GM12878 (cell line): ENCODE measurements around the gene AP3S1. TPM values are rescaled to one million over a fixed set of nuclear protein-coding genes. Genes with fewer than 3 reads are reported as not detected.

ENCODE experiments used
- ATAC-seq: fragments of 200-7000 bp; cut with Tn5 transposase; 3 replicates; pipeline ENCODE4 v1.9.1; 2020; ENCODE audit warnings: mild to moderate bottlenecking, moderate library complexity
- BruUV-seq: library from RNA; stranded (reverse); fragments of 400-500 nt; replicated peaks from 2 replicates; lab custom pipeline; 2021; lab: Mats Ljungman, UMichigan
- CTCF ChIA-PET: fragments of 300-600 bp; sonication (Branson Sonifier 250); formaldehyde crosslinking; extraction: SDS; loops from one replicate; lab custom pipeline; 2021; ENCODE audit warnings: inconsistent platforms; lab: Yijun Ruan, JAX
- POLR2A ChIA-PET: fragments of 350-600 bp; formaldehyde crosslinking; extraction: SDS; loops from one replicate; lab custom pipeline; 2021; ENCODE audit warnings: inconsistent platforms; lab: Charles Lee
- RAD21 ChIA-PET: fragments of 300-600 bp; sonication (Branson Sonifier 250); formaldehyde crosslinking; loops from one replicate; lab custom pipeline; 2023; ENCODE audit warnings: antibody characterized with exemption; ENCODE audit not compliant: unreplicated experiment; lab: Charles Lee
- SMC1A ChIA-PET: fragments of 300-600 bp; sonication (Branson Sonifier 250); formaldehyde crosslinking; loops from one replicate; lab custom pipeline; 2023; ENCODE audit not compliant: unreplicated experiment, uncharacterized antibody; lab: Charles Lee
- DNase-seq: peaks from one replicate; pipeline ENCODE4 v3.0.0-alpha.2; 2011; ENCODE audit warnings: low read depth, low spot score
- FAIRE-seq: peaks from 3 replicates; lab custom pipeline; 2011; peaks lifted over from hg19 to GRCh38; lab: Jason Lieb, UNC
- H2AFZ ChIP-seq: 2 replicates; pipeline ENCODE4 v1.6.0; 2011; ENCODE audit warnings: low read depth, low read length, control low read depth; ENCODE audit not compliant: control insufficient read depth
- H3K27ac ChIP-seq: 2 replicates; pipeline ENCODE4 v1.5.1; 2011; ENCODE audit warnings: control low read depth; ENCODE audit not compliant: control insufficient read depth, insufficient read depth
- H3K27me3 ChIP-seq, 2 experiments: replicated peaks in 1 of 2; 2 replicates each; pipeline versions ENCODE4 v1.6.0 to v1.6.1; 2011; ENCODE audit warnings: low read length in 1 of 2; ENCODE audit not compliant: control insufficient read depth in 2 of 2, insufficient read depth in 2 of 2
- H3K36me3 ChIP-seq, 2 experiments: 2 replicates each; pipeline ENCODE4 v1.5.1; 2011; ENCODE audit warnings: low read length in 1 of 2; ENCODE audit not compliant: control insufficient read depth in 2 of 2, insufficient read depth in 2 of 2
- H3K4me1 ChIP-seq: 2 replicates; pipeline ENCODE4 v1.6.1; 2011; ENCODE audit warnings: mild to moderate bottlenecking, low read length, moderate library complexity, mixed read lengths; ENCODE audit not compliant: control insufficient read depth, insufficient read depth
- H3K4me2 ChIP-seq: 2 replicates; pipeline ENCODE4 v1.6.0; 2011; ENCODE audit warnings: control low read depth; ENCODE audit not compliant: control insufficient read depth, insufficient read depth
- H3K4me3 ChIP-seq: fragments of 200-600 bp; sonication (generic); 2 replicates; pipeline ENCODE4 v1.5.1; 2016
- H3K79me2 ChIP-seq: 2 replicates; pipeline ENCODE4 v1.6.0; 2011; ENCODE audit warnings: low read length; ENCODE audit not compliant: control insufficient read depth, insufficient read depth
- H3K9ac ChIP-seq: 2 replicates; pipeline ENCODE4 v1.8.0; 2011; ENCODE audit warnings: low read length, control low read depth, mixed read lengths; ENCODE audit not compliant: control insufficient read depth, insufficient read depth
- H3K9me3 ChIP-seq: replicated peaks from 3 replicates; pipeline ENCODE4 v1.5.1; 2011; ENCODE audit warnings: mild to moderate bottlenecking, low read length; ENCODE audit not compliant: control insufficient read depth, insufficient read depth
- H4K20me1 ChIP-seq: 2 replicates; pipeline ENCODE4 v1.6.0; 2011; ENCODE audit not compliant: control insufficient read depth, insufficient read depth
- LARP7 ChIP-seq: fragments of 450-650 bp; IDR thresholded peaks from 2 replicates; pipeline ENCODE4 v1.6.1; 2017; ENCODE audit warnings: mild to moderate bottlenecking
- TCF3 ChIP-seq: IDR thresholded peaks from 2 replicates; pipeline ENCODE4 v1.6.1; 2012; ENCODE audit warnings: low read depth, mild to moderate bottlenecking, low read length, borderline replicate concordance; ENCODE audit not compliant: insufficient read depth
- in situ Hi-C: fragments of 300-500 bp; cut with MboI; formaldehyde crosslinking; loops from 9 replicates; pipeline ENCODE4 v1.14.3; 2018; ENCODE audit warnings: mixed read lengths
- intact Hi-C: fragments of 100-400 bp; cut with micrococcal nuclease; formaldehyde crosslinking; loops from one replicate; pipeline ENCODE4 v1.14.2; 2022; ENCODE audit not compliant: unreplicated experiment
- polyA plus RNA-seq, 11 experiments: library from polyadenylated mRNA; depleted of rRNA in 4 of 11; unstranded in 6 of 11; stranded (reverse) in 5 of 11; fragments of >200 nt; fragmentation: Nextera tagmentation in 4 of 11; fragmentation: Illumina TruSeq in 1 of 11; extraction: Ambion mirVana in 4 of 11; extraction: Trizol in 1 of 11; gene quantifications; 1 replicate in 1 of 11; 2 replicates in 10 of 11; pipeline versions ENCODE4 v1.2.1 to v1.2.3, GENCODE V29; 2011 to 2016; ENCODE audit warnings: inconsistent platforms in 2 of 11, missing spikeins in 2 of 11, low read depth in 1 of 11
- total RNA-seq, 4 experiments: library from RNA; depleted of rRNA in 3 of 4; stranded (reverse); fragments of >200 nt in 3 of 4; fragmentation: Illumina TruSeq in 1 of 4; extraction: Trizol in 1 of 4; gene quantifications; 2 replicates each; pipeline versions ENCODE4 v1.2.1 to v1.2.3, GENCODE V29; 2013 to 2021
- TF ChIP-seq, protein P1 (sequence below): fragments of 450-650 bp; formaldehyde crosslinking; IDR thresholded peaks from 2 replicates; pipeline ENCODE4 v1.5.0; 2022; ENCODE audit warnings: mild to moderate bottlenecking, missing genetic modification characterization
- TF ChIP-seq, protein P2 (sequence below): IDR thresholded peaks from 2 replicates; pipeline ENCODE4 v1.6.1; 2011; ENCODE audit warnings: mild to moderate bottlenecking, low read depth, low read length, moderate library complexity; ENCODE audit not compliant: insufficient replicate concordance

AP3S1 gene
- total and polyA plus RNA-seq, 10 of the 15 experiments (the other 5 are each of a cell fraction or from before 2014, with no cell fraction given), result 36.4 to 137 (median 67.5) TPM

DNA sequence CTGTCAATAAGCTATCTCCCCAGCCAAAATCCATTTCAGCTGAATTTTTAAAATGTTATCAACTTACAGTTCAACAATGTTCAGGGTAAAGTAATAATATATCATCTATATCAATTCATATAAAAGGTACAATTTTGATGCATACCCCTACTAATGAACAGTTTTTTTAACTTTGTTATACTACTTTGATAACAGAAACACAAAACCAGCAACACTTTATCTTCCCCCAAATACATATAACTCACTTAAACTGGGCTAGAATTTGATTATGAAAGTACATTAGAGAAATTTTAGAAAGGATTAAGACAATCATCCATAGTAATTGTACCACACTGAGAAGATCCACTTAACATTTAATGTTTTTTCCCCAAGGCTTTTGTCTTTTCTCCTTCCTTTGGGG, 30.3 kb upstream of the AP3S1 start:
- DNase-seq, result no peak
- SMC1A ChIA-PET, result no interaction called here
- in situ Hi-C loops, result no loop called here
- intact Hi-C loops, result no loop called here
- RAD21 ChIA-PET, result no interaction called here
- BruUV-seq, result no TSS peak
- Histone ChIP-seq H4K20me1 (no peaks in the 10 kb centered on the region), H3K36me3 (no peaks in the 10 kb centered on the region), H3K4me1 (no peaks in the 10 kb centered on the region), H3K79me2 (no peaks in the 10 kb centered on the region), H2AFZ (no peak overlapping the region), H3K9ac (no peak overlapping the region), H3K4me3 (no peak overlapping the region), H3K27me3 (peaks cover 9 to 11% of the 10 kb centered on the region in 2 experiments), H3K4me2 (no peak overlapping the region), H3K9me3 (no peaks in the 10 kb centered on the region), H3K27ac (no peak overlapping the region)
- no peak for FAIRE-seq
- CTCF ChIA-PET, result no interaction called here
- ATAC-seq, result no peak
- POLR2A ChIA-PET, result no interaction called here
- TF ChIP-seq LARP7, result no peak
- TF ChIP-seq, protein P1, sequence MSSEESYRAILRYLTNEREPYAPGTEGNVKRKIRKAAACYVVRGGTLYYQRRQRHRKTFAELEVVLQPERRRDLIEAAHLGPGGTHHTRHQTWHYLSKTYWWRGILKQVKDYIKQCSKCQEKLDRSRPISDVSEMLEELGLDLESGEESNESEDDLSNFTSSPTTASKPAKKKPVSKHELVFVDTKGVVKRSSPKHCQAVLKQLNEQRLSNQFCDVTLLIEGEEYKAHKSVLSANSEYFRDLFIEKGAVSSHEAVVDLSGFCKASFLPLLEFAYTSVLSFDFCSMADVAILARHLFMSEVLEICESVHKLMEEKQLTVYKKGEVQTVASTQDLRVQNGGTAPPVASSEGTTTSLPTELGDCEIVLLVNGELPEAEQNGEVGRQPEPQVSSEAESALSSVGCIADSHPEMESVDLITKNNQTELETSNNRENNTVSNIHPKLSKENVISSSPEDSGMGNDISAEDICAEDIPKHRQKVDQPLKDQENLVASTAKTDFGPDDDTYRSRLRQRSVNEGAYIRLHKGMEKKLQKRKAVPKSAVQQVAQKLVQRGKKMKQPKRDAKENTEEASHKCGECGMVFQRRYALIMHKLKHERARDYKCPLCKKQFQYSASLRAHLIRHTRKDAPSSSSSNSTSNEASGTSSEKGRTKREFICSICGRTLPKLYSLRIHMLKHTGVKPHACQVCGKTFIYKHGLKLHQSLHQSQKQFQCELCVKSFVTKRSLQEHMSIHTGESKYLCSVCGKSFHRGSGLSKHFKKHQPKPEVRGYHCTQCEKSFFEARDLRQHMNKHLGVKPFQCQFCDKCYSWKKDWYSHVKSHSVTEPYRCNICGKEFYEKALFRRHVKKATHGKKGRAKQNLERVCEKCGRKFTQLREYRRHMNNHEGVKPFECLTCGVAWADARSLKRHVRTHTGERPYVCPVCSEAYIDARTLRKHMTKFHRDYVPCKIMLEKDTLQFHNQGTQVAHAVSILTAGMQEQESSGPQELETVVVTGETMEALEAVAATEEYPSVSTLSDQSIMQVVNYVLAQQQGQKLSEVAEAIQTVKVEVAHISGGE (CRISPR knock-in tag), result no peak
- TF ChIP-seq, protein P2, sequence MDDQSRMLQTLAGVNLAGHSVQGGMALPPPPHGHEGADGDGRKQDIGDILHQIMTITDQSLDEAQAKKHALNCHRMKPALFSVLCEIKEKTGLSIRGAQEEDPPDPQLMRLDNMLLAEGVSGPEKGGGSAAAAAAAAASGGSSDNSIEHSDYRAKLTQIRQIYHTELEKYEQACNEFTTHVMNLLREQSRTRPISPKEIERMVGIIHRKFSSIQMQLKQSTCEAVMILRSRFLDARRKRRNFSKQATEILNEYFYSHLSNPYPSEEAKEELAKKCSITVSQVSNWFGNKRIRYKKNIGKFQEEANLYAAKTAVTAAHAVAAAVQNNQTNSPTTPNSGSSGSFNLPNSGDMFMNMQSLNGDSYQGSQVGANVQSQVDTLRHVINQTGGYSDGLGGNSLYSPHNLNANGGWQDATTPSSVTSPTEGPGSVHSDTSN, result no peak
- no peak for TF ChIP-seq TCF3
